Small intestine (tissue), 7 donors: ENCODE data around the gene CSNK1G2. TPM values are rescaled to one million over a fixed set of nuclear protein-coding genes. Genes with fewer than 3 reads are reported as not detected.
"Not testable (repeated sequence)": the region's sequence is repeated elsewhere in the genome, so short reads cannot be mapped to it uniquely, and the experiment has no call there.

Experiments used
- DNase-seq, 2 donors: peaks; one replicate each; pipeline versions ENCODE4 v3.0.0 to v3.0.0-alpha.2; 2013
- FAIRE-seq: peaks from 2 replicates; lab custom pipeline; 2012; peaks lifted over from hg19 to GRCh38; lab: Jason Lieb, UNC
- H3K27ac ChIP-seq, 3 donors: one replicate each; pipeline ENCODE4 v1.5.1; 2013; ENCODE audit warnings: low read length in 2 of 3, mild to moderate bottlenecking in 2 of 3, control low read depth in 1 of 3, inconsistent platforms in 1 of 3, low read depth in 1 of 3, moderate library complexity in 1 of 3
- H3K27me3 ChIP-seq, 3 donors: one replicate each; pipeline ENCODE4 v1.6.1; 2013; ENCODE audit warnings: low read length in 3 of 3, inconsistent platforms in 1 of 3; ENCODE audit not compliant: control insufficient read depth in 3 of 3, insufficient read depth in 3 of 3
- H3K36me3 ChIP-seq, 3 donors: one replicate each; pipeline ENCODE4 v1.6.1; 2013; ENCODE audit warnings: low read length in 3 of 3, inconsistent platforms in 1 of 3, low read depth in 1 of 3, mild to moderate bottlenecking in 1 of 3, moderate library complexity in 1 of 3; ENCODE audit not compliant: control insufficient read depth in 3 of 3, insufficient read depth in 2 of 3
- H3K4me1 ChIP-seq, 3 donors: one replicate each; pipeline ENCODE4 v1.6.1; 2013; ENCODE audit warnings: low read length in 2 of 3, inconsistent platforms in 1 of 3, low read depth in 1 of 3, mild to moderate bottlenecking in 1 of 3, moderate library complexity in 1 of 3; ENCODE audit not compliant: control insufficient read depth in 3 of 3, insufficient read depth in 2 of 3
- H3K4me3 ChIP-seq, 3 donors: one replicate each; pipeline ENCODE4 v1.5.1; 2013; ENCODE audit warnings: low read length in 3 of 3, control low read depth in 1 of 3, inconsistent platforms in 1 of 3, low read depth in 1 of 3, mild to moderate bottlenecking in 1 of 3, moderate library complexity in 1 of 3
- H3K9me3 ChIP-seq, 2 donors: one replicate each; pipeline ENCODE4 v1.6.1; 2013; ENCODE audit warnings: low read depth in 1 of 2, low read length in 1 of 2; ENCODE audit not compliant: control insufficient read depth in 2 of 2, insufficient read depth in 1 of 2
- WGBS, 3 donors: extraction: QIAGEN DNeasy Blood & Tissue Kit; methylation state at CpG; one replicate each; pipeline ENCODE4 v1.1.7; 2013; 5-methylcytosine and 5-hydroxymethylcytosine counted together
- polyA plus RNA-seq, 4 donors: library from polyadenylated mRNA; stranded (reverse) in 3 of 4; unstranded in 1 of 4; fragments of 200-250 nt in 3 of 4; fragments of 120-200 nt in 1 of 4; gene quantifications; one replicate each; pipeline versions ENCODE4 v1.2.1 to v1.2.3, GENCODE V29; 2013
- donor health status: healthy with polysubstance abuse.
- donor health status: control.
- donor health status: control.
- donor health status: Bipolar disorder and iron deficiency.
- donor health status: healthy.

The CSNK1G2 gene
- polyA plus RNA-seq, 4 donors = 31.3 to 52.8 (median 42.0) TPM

DNA sequence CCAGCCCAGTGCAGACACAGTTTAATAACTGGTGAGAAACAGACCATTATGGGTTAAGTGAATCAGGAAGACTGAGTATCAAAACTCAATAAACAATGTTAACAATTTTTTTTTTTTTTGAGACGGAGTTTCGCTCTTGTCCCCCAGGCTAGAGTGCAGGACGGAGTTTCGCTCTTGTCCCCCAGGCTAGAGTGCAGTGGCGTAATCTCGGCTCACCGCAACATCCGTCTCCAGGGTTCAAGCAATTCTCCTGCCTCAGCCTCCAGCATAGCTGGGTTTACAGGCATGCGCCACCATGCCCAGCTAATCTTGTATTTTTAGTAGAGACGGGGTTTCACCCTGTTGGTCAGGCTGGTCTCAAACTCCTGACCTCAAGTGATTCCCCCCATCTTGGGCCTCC lies 47.5 kb downstream of the CSNK1G2 start:
- 85 to 89% (median 85%) methylated on average over 10 of the region's 10 CpGs for WGBS, 3 donors
- H3K4me1 ChIP-seq, H3K27ac ChIP-seq, DNase-seq, H3K27me3 ChIP-seq, H3K4me3 ChIP-seq, FAIRE-seq, H3K9me3 ChIP-seq: not testable (repeated sequence)
- peaks cover 18 to 96% (median 18%) of the 10 kb centered on the region in 3 donors for H3K36me3 ChIP-seq

DNA sequence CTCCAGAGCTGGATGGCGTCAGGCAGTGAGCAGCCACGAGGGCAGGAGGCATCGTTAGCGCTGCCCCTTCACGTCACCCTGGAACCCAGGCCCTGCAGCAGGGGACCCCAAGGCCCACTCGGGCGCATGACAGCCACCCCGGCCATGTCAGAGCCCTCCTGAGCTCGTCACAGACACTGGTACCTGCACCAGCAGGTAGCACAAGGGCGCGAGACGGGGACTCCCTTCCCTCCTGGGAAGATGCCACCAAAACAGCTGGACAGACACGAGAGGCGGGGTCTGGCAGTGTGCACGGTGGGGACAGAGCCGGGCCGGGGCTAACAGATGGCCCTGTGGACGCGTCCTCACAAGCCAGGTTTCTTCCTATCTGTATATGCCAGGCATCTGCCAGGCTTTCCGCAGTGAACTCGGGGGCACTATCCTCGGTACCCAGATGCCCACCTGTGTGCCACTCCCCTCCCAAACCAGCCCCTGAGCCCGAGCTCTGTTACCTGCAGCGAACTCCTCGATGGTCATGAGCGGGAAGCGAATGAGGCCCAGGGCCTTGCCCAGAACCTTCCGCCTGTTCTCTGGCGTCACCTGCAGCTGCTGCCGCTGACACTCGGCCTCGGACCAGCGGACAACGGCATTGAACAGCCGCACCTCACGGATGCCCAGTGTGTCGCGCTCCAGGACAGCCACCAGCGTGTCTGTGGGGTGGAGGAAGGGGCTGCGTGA lies 48.7 kb downstream of the CSNK1G2 start:
- Histone ChIP-seq H3K9me3 (no peaks in the 10 kb centered on the region), H3K4me3 (no peak overlapping the region), H3K36me3 (peaks cover 18 to 97% (median 18%) of the 10 kb centered on the region in 3 donors), H3K4me1 (no peaks in the 10 kb centered on the region), H3K27me3 (no peaks in the 10 kb centered on the region), H3K27ac (no peak overlapping the region)
- DNase-seq = no peak
- no peak for FAIRE-seq
- WGBS, 3 donors = 93 to 95% (median 94%) methylated on average over 39 to 40 of the region's 40 CpGs

DNA sequence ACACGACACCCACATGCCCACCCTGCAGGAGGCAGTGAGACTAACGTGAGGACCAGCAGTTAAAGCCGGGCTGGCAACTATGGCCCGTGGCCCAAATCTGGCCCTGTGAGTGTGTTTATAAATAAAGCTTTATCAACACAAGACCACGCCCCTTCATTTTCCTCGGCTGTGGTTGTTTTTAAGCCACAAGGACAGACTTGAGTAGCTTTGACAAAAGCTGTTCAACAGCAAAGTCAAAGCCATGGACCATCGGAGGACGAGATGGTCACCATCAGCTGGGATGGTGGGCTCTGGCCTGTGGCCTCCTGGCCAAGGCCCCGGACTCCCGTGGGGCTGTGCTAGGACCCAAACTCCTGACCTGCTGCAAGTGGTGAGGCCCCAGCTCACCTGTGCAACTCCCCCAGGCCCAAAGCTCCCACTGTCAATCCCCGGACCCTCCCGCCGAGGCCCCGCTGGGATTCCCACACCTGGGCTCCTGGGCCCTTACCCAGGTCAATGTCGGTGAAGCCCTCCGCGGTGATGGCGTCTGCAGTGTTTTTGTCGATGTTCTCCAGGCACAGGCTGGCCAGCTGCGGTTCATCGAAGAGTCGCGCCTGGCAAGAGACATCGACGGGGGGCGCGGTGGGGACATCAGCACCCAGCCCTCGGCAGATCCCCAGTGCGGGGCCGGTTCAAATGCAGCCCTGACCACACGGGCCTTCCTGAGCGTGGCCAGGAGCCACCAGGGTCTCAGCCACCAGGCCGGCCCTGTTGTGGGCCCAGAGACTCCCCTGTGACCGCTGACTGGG lies 49.5 kb downstream of the CSNK1G2 start:
- Histone ChIP-seq H3K36me3 (peaks cover 18 to 93% (median 18%) of the 10 kb centered on the region in 3 donors), H3K4me1 (no peaks in the 10 kb centered on the region), H3K4me3 (no peak overlapping the region), H3K27me3 (no peaks in the 10 kb centered on the region), H3K27ac (no peak overlapping the region), H3K9me3 (no peaks in the 10 kb centered on the region)
- FAIRE-seq (no peak), DNase-seq (no peak)
- WGBS, 3 donors = 96 to 97% (median 96%) methylated on average over 34 of the region's 34 CpGs

DNA sequence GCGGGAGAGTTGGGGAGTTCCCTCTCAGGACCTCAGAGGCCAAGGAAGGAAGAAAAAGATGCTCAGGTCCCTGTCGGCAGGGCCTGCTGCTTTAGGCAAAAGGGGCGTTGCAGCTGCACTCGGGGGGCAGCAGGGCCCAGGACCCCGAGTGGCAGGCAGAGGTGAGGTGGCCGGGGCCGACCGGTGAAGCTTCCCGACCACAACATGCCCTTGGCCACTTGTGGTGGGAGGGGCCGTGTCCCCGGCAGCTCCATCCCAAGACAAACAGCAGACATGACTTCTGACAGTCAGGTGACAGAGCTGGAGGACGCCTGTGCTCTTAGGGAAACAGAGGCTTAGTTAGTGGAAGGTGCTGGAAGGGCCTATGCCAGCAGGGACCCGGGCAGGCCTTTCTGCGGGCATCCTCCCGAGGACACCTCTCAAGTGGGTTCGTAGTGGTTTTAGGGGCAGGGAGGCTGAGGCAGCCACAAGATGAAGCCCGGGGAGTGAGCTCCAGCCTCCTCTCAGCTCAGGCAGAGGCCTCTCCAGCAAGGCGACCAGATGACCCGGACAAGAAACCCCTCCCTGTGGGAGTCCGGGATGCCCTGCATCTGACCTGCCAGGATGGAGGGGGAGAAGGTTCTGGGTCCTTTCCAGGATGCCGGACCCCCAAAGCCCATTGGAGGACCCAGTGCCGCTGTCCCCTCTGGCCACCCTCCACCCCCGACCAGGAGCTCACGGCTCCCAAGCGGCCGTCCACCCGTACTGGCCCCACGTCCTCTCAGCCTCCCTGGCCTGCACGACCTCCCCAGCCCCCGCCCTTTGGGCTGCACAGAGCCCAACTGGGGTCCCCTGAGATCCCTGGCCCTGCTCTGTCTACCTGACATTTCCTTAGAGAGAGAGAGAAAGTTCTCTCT lies 50.3 kb downstream of the CSNK1G2 start:
- no peak for DNase-seq
- H3K9me3 ChIP-seq = peaks cover 0 to 5% of the 10 kb centered on the region in 2 donors
- no peak for FAIRE-seq
- no peak overlapping the region for H3K4me3 ChIP-seq
- H3K27me3 ChIP-seq = no peaks in the 10 kb centered on the region
- WGBS, 3 donors = 89 to 93% (median 91%) methylated on average over 30 of the region's 30 CpGs
- H3K27ac ChIP-seq = no peak overlapping the region
- no peaks in the 10 kb centered on the region for H3K4me1 ChIP-seq
- peaks cover 18 to 88% (median 20%) of the 10 kb centered on the region in 3 donors for H3K36me3 ChIP-seq

DNA sequence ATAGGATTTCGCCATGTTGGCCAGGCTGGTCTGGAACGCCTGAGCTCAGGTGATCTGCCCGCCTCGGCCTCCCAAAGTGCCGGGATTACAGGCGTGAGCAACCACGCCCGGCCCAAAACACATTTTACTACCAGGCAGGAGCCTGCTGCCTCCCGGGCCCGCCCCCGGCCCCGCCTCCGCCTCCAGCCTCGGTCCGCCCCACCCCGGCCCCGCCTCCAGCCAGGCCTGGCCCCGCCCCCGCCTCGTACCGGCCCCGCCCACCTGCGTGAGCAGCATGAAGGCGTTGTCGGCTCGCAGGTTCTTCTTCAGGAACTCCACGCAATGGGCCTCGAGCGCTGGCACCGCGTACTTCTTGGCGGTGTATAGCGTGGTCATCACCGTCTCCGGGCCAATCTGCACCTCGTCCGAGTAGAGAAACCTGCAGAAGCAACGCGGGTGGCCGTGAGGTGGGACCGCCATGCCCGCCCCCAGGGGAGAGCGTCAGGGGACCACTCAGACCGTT lies 51.8 kb downstream of the CSNK1G2 start:
- Histone ChIP-seq H3K4me3 (no peak overlapping the region), H3K4me1 (no peaks in the 10 kb centered on the region), H3K36me3 (peaks cover 9 to 85% (median 19%) of the 10 kb centered on the region in 3 donors), H3K27ac (no peak overlapping the region), H3K27me3 (no peaks in the 10 kb centered on the region), H3K9me3 (peaks cover 0 to 5% of the 10 kb centered on the region in 2 donors)
- FAIRE-seq = no peak
- peak in 1 of 2 donors; percentile 19 for DNase-seq
- 82 to 88% (median 86%) methylated on average over 37 to 44 of the region's 44 CpGs for WGBS, 3 donors

DNA sequence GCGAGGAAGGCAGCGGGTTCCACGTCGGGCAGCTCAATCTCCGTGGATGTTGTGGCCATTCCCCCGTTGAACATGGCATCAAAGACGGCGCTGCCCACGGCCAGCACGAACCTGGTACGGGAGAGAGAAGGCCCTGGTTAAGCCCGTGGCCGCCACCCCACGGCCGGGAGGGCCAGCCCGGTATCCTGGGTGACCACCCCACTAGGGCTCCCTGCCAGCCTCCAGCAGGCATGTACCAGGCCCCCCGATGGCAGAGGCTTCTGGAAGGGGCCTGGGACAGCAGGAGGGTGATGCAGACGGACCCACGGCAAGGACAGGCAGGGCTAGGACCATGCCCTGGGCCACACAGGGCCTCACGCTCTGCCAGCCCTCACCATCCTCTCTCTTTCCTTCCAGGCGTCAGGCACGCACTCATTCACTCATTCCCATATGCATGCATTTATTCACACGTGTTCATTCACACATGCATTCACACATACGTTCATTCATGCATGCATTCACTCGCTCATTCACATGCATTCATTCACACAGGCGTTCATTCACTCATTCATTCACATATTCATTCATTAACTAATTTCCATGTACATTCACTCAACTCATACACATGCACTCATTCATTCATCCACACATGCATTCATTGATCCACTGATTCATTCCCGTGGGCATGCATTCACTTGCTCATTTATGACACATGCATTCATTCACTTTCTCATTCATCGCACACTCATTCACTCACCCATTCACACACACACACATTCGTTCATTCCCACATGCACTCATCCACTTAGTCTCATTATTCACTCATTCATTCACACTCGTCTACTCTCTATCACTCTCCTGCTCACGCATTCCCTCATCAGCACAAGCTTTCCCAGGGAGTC lies 56.6 kb downstream of the CSNK1G2 start:
- FAIRE-seq = no peak
- H3K4me1 ChIP-seq = no peaks in the 10 kb centered on the region
- no peak for DNase-seq
- H3K36me3 ChIP-seq = peaks cover 2 to 82% (median 7%) of the 10 kb centered on the region in 3 donors
- 94 to 97% (median 94%) methylated on average over 28 to 31 of the region's 31 CpGs for WGBS, 3 donors
- H3K27me3 ChIP-seq = no peaks in the 10 kb centered on the region
- peaks cover 0 to 5% of the 10 kb centered on the region in 2 donors for H3K9me3 ChIP-seq
- no peak overlapping the region for H3K4me3 ChIP-seq
- H3K27ac ChIP-seq = no peak overlapping the region

DNA sequence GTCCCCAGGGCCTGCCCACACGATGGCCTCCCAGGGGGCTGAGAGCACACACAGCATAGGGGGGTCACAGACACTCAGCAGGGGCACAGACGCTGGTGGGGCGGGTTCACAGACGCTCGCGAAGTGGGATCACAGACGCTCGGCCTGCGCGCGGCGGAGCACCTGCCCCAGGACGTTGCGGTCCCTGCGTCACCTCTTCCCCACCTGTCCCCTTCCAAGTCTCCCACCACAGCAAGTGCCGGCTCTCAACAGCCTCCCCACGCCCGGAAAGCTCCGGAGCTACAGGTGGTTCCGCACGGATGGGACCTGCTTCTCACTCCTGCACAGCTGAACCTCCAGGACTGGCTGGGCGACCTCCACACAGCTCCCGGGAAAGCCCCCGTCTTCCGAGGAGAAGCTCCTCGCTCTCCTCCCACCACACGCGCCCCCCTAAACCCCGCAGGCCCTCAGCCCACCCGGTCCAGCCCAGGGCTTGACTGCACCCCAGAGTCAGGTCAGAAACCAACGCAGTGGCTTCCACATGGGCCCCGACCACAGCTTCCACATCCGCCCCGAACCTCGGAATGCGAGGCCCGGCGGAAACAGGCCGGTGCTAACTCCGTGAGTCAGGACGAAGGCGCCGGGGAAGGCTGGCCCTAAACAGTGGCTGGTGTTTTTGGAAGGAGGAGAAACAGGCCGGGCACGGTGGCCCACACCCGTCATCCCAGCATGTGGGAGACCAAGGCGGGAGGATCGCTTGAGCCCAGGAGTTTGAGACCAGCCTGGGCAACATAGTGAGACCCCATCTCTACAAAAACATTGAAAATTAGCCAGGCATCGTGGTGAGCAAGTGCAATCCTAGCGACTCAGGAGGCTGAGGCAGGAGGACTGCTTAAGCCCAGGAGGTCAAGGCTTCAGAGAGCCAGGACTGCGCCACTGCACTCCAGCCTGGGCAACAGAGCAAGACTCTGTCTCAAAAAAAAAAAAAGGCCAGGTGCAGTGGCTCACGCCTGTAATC lies 58.0 kb downstream of the CSNK1G2 start:
- Histone ChIP-seq H3K36me3 (peaks cover 2 to 81% (median 7%) of the 10 kb centered on the region in 3 donors), H3K27ac (no peak overlapping the region), H3K4me3 (no peak overlapping the region), H3K9me3 (peaks cover 0 to 5% of the 10 kb centered on the region in 2 donors), H3K27me3 (no peaks in the 10 kb centered on the region), H3K4me1 (no peaks in the 10 kb centered on the region)
- no peak for FAIRE-seq
- DNase-seq = no peak
- 94 to 96% (median 95%) methylated on average over 50 to 52 of the region's 52 CpGs for WGBS, 3 donors
